Omental fat pad (tissue), 4 donors: Measurements from ENCODE around the gene SLF1. TPM values are rescaled to one million over a fixed set of nuclear protein-coding genes. Genes with fewer than 3 reads are reported as not detected.

Experiments
- ATAC-seq: fragments of 150-250 bp; one replicate; pipeline ENCODE4 v1.9.1; 2016; ENCODE audit warnings: mild to moderate bottlenecking, moderate library complexity; ENCODE audit not compliant: low FRiP score
- DNase-seq: peaks from one replicate; pipeline ENCODE4 v3.0.0-alpha.2; 2019; ENCODE audit warnings: low spot score
- total RNA-seq, 4 donors: library from RNA; depleted of rRNA; stranded (reverse); fragments of >200 nt; gene quantifications; one replicate each; pipeline ENCODE4 v1.1.0, GENCODE V29; 2016
- TF ChIP-seq, protein P1 (sequence below), 3 donors: fragments of 450-650 bp; IDR thresholded peaks; one replicate each; pipeline ENCODE4 v1.5.1; 2016 to 2017; ENCODE audit warnings: antibody characterized with exemption in 3 of 3, mild to moderate bottlenecking in 3 of 3, moderate library complexity in 2 of 3

SLF1 gene
- total RNA-seq, 4 donors from 2014 or later = 3.4 to 16.2 (median 7.4) TPM

DNA sequence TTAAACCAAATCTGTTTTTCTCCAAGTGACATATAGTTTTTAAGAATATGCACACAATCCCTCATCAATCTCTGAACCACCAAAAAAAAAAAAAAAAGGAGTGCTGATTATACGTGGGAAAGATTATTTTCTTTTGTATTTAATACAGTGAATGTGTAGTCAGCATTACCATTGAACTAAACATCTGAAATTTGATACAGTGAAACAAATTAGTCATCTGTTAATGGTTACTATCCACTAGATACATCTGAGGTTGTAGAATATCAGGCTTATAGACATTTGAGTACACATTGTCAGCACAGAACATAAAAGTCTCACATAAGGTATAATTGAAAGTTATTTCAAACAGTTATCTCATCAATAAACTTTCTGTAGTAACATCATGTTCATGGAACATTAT, 87.0 kb downstream of the SLF1 start:
- ATAC-seq = no peak
- DNase-seq = no peak

DNA sequence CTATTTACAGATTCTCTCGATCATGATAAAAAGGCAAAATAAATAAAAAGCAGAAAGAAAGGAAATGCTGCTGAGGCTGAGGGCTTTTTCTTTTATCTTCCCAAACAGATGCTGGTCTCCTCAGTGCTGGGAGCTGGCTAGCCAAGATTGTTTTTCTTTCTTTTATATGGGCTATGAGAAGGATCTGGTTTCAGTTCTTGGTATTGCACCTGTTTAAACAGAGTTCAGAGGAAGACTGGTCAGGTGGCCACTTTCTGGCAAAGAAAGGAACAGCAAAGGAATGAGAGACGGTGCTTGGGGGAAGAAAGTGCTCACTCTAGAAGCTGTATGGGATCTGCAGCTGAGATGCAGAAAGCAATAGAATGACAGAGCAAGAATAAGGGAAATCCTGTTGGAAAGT, 88.9 kb downstream of the SLF1 start:
- TF ChIP-seq, protein P1, sequence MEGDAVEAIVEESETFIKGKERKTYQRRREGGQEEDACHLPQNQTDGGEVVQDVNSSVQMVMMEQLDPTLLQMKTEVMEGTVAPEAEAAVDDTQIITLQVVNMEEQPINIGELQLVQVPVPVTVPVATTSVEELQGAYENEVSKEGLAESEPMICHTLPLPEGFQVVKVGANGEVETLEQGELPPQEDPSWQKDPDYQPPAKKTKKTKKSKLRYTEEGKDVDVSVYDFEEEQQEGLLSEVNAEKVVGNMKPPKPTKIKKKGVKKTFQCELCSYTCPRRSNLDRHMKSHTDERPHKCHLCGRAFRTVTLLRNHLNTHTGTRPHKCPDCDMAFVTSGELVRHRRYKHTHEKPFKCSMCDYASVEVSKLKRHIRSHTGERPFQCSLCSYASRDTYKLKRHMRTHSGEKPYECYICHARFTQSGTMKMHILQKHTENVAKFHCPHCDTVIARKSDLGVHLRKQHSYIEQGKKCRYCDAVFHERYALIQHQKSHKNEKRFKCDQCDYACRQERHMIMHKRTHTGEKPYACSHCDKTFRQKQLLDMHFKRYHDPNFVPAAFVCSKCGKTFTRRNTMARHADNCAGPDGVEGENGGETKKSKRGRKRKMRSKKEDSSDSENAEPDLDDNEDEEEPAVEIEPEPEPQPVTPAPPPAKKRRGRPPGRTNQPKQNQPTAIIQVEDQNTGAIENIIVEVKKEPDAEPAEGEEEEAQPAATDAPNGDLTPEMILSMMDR (IDR thresholded peaks at IDR 0.05) = no peak
- no peak for DNase-seq
- ATAC-seq = no peak

More for the DNA sequence above, 87.0 kb downstream of the SLF1 start:
- TF ChIP-seq, protein P1 (IDR thresholded peaks at IDR 0.05) = no peak

DNA sequence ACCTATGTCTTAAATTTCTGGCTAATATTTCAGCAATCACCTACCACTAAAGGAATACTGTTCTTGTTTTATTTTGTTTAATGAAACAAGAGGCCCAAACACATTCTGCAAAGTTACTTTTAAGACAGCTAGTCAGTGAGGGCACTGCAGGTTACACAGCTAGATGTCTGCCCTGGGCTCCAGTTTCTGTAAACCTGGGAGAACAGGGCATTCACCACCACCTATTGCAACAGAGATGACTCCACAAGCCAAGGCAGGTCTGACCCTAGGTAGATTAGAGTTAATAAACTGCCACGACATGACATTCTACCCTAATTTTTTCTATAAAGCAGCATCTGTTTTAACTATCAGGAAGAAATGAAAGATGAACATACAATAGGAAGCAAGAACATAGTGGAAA, 90.8 kb downstream of the SLF1 start:
- TF ChIP-seq, protein P1 (IDR thresholded peaks at IDR 0.05) = no peak
- no peak for ATAC-seq
- DNase-seq = no peak

DNA sequence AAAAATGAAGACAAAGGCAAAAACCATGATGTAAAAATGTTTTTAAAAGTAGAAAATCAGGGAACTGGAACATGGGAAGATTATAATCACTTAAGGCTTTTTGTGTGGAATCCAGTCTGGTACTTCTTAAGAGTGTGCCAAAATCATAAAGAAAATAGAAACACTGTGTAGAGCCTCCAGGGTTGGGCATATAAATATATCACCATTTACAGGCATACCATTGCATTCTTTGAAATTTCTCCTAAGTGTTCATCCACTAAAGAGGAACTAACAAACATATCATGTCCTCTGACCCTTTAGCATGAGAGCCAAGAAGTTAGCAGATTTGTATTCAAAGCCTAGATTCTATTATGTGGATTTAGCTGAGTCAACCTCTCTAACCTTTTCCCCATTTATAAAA, 93.3 kb downstream of the SLF1 start:
- TF ChIP-seq, protein P1 (IDR thresholded peaks at IDR 0.05) = no peak
- no peak for ATAC-seq
- no peak for DNase-seq

DNA sequence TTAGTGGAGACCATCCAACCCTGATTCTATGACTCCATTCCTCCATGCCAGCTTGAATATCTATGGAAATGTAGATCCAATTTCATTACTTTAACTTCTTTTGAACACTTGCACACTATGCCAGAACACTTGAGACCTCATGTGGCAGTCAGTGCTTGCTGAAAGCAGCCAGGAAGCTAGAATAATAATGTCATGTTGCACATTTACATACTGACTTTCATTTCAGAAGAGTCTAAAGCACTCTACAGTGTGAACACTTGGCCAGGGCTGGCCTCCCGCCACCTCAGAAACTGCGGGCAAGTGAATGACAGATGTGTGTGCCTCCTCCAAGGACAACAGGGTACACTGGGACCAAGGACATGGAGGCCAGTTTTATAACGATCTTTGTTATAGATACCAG, 97.3 kb downstream of the SLF1 start:
- TF ChIP-seq, protein P1 (IDR thresholded peaks at IDR 0.05) = no peak
- DNase-seq = no peak
- no peak for ATAC-seq

DNA sequence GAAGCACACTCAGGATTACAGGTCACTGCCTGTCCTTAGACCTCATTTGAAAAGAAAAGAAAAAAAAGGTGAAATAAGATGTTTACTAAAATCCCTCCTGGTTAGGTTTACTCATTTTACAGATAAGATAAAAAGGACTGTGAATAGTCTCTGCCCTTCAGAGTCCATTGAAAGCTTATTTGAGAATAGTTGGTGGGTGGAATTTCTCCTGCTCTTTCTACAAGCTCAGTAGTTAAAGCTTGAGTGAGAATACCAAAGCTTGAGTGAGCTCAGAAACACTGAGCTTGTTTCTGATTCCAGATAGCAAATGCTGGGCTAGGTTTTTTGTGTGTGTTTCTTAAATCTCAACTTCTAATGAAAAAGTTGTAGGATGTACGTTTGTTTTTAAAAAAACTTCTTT, 106.7 kb downstream of the SLF1 start:
- DNase-seq (no peak), ATAC-seq (no peak)
- TF ChIP-seq, protein P1 (IDR thresholded peaks at IDR 0.05) = no peak

DNA sequence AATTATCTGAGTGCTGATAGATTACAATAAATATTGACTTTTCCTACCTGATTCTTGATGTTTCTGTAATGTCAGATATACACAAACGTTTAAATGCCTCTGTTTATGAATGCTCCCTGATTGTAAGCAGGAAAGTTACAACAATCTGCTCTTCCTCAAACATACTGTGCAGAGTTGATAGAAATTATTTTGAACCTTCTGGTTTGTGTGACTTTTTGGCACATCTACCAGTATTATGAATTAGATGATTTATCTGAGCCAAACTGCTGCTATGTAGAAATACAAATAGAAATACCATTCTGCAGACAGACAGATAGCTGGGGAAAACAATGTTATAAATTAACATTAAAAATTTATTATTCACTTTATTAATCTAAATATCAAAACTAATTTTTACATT, 113.0 kb downstream of the SLF1 start:
- ATAC-seq = no peak
- DNase-seq = no peak
- TF ChIP-seq, protein P1 (IDR thresholded peaks at IDR 0.05) = no peak
